GM12878 (cell line): ENCODE measurements around the gene CIDEC. TPM values are rescaled to one million over a fixed set of nuclear protein-coding genes. Genes with fewer than 3 reads are reported as not detected.
A peak's percentile ranks its signal among the peaks of the same experiment; 100 is the strongest.

Source experiments
- ATAC-seq: fragments of 200-7000 bp; cut with Tn5 transposase; 3 replicates; pipeline ENCODE4 v1.9.1; 2020; ENCODE audit warnings: mild to moderate bottlenecking, moderate library complexity
- BruUV-seq: library from RNA; stranded (reverse); fragments of 400-500 nt; replicated peaks from 2 replicates; lab custom pipeline; 2021; lab: Mats Ljungman, UMichigan
- CTCF ChIA-PET: fragments of 300-600 bp; sonication (Branson Sonifier 250); formaldehyde crosslinking; extraction: SDS; loops from one replicate; lab custom pipeline; 2021; ENCODE audit warnings: inconsistent platforms; lab: Yijun Ruan, JAX
- POLR2A ChIA-PET: fragments of 350-600 bp; formaldehyde crosslinking; extraction: SDS; loops from one replicate; lab custom pipeline; 2021; ENCODE audit warnings: inconsistent platforms; lab: Charles Lee
- RAD21 ChIA-PET: fragments of 300-600 bp; sonication (Branson Sonifier 250); formaldehyde crosslinking; loops from one replicate; lab custom pipeline; 2023; ENCODE audit warnings: antibody characterized with exemption; ENCODE audit not compliant: unreplicated experiment; lab: Charles Lee
- SMC1A ChIA-PET: fragments of 300-600 bp; sonication (Branson Sonifier 250); formaldehyde crosslinking; loops from one replicate; lab custom pipeline; 2023; ENCODE audit not compliant: unreplicated experiment, uncharacterized antibody; lab: Charles Lee
- DNase-seq: peaks from one replicate; pipeline ENCODE4 v3.0.0-alpha.2; 2011; ENCODE audit warnings: low read depth, low spot score
- FAIRE-seq: peaks from 3 replicates; lab custom pipeline; 2011; peaks lifted over from hg19 to GRCh38; lab: Jason Lieb, UNC
- H2AFZ ChIP-seq: 2 replicates; pipeline ENCODE4 v1.6.0; 2011; ENCODE audit warnings: low read depth, low read length, control low read depth; ENCODE audit not compliant: control insufficient read depth
- H3K27ac ChIP-seq: 2 replicates; pipeline ENCODE4 v1.5.1; 2011; ENCODE audit warnings: control low read depth; ENCODE audit not compliant: control insufficient read depth, insufficient read depth
- H3K27me3 ChIP-seq, 2 experiments: replicated peaks in 1 of 2; 2 replicates each; pipeline versions ENCODE4 v1.6.0 to v1.6.1; 2011; ENCODE audit warnings: low read length in 1 of 2; ENCODE audit not compliant: control insufficient read depth in 2 of 2, insufficient read depth in 2 of 2
- H3K36me3 ChIP-seq, 2 experiments: 2 replicates each; pipeline ENCODE4 v1.5.1; 2011; ENCODE audit warnings: low read length in 1 of 2; ENCODE audit not compliant: control insufficient read depth in 2 of 2, insufficient read depth in 2 of 2
- H3K4me1 ChIP-seq: 2 replicates; pipeline ENCODE4 v1.6.1; 2011; ENCODE audit warnings: mild to moderate bottlenecking, low read length, moderate library complexity, mixed read lengths; ENCODE audit not compliant: control insufficient read depth, insufficient read depth
- H3K4me2 ChIP-seq: 2 replicates; pipeline ENCODE4 v1.6.0; 2011; ENCODE audit warnings: control low read depth; ENCODE audit not compliant: control insufficient read depth, insufficient read depth
- H3K4me3 ChIP-seq: fragments of 200-600 bp; sonication (generic); 2 replicates; pipeline ENCODE4 v1.5.1; 2016
- H3K79me2 ChIP-seq: 2 replicates; pipeline ENCODE4 v1.6.0; 2011; ENCODE audit warnings: low read length; ENCODE audit not compliant: control insufficient read depth, insufficient read depth
- H3K9ac ChIP-seq: 2 replicates; pipeline ENCODE4 v1.8.0; 2011; ENCODE audit warnings: low read length, control low read depth, mixed read lengths; ENCODE audit not compliant: control insufficient read depth, insufficient read depth
- H3K9me3 ChIP-seq: replicated peaks from 3 replicates; pipeline ENCODE4 v1.5.1; 2011; ENCODE audit warnings: mild to moderate bottlenecking, low read length; ENCODE audit not compliant: control insufficient read depth, insufficient read depth
- H4K20me1 ChIP-seq: 2 replicates; pipeline ENCODE4 v1.6.0; 2011; ENCODE audit not compliant: control insufficient read depth, insufficient read depth
- ATF2 ChIP-seq: IDR thresholded peaks from 2 replicates; pipeline ENCODE4 v1.6.1; 2012; ENCODE audit warnings: low read length, inconsistent platforms
- ATF7 ChIP-seq: fragments of 450-650 bp; IDR thresholded peaks from 2 replicates; pipeline ENCODE4 v1.6.1; 2016; ENCODE audit warnings: low read depth, mild to moderate bottlenecking
- CREM ChIP-seq: IDR thresholded peaks from 2 replicates; pipeline ENCODE4 v1.6.1; 2014; ENCODE audit warnings: antibody characterized with exemption, low read depth
- MEF2A ChIP-seq: IDR thresholded peaks from 2 replicates; pipeline ENCODE4 v1.6.1; 2011; ENCODE audit warnings: low read depth, mild to moderate bottlenecking, low read length, moderate library complexity; ENCODE audit not compliant: insufficient read depth
- NBN ChIP-seq: fragments of 450-650 bp; IDR thresholded peaks from 2 replicates; pipeline ENCODE4 v1.6.1; 2016
- PML ChIP-seq: IDR thresholded peaks from 2 replicates; pipeline ENCODE4 v1.6.1; 2012; ENCODE audit warnings: low read length, inconsistent platforms
- SIN3A ChIP-seq: IDR thresholded peaks from 2 replicates; pipeline ENCODE4 v1.6.1; 2012; ENCODE audit warnings: low read depth, low read length, improper control_type of control experiment
- TCF12 ChIP-seq: IDR thresholded peaks from 2 replicates; pipeline ENCODE4 v1.6.1; 2011; ENCODE audit warnings: low read depth, mild to moderate bottlenecking, low read length
- ZBTB4 ChIP-seq: fragments of 450-650 bp; formaldehyde crosslinking; IDR thresholded peaks from 2 replicates; pipeline ENCODE4 v1.4.0; 2022; ENCODE audit warnings: mild to moderate bottlenecking, moderate library complexity
- ZNF622 ChIP-seq: fragments of 450-650 bp; IDR thresholded peaks from 2 replicates; pipeline ENCODE4 v1.6.1; 2017; ENCODE audit warnings: mild to moderate bottlenecking, inconsistent platforms
- WGBS: methylation state at CpG from one replicate; pipeline ENCODE4 v1.1.6; 2016; ENCODE audit warnings: low lambda C conversion rate; ENCODE audit not compliant: insufficient replicate concordance, insufficient coverage; ENCODE audit errors: missing lambda C conversion rate; 5-methylcytosine and 5-hydroxymethylcytosine counted together
- in situ Hi-C: fragments of 300-500 bp; cut with MboI; formaldehyde crosslinking; loops from 9 replicates; pipeline ENCODE4 v1.14.3; 2018; ENCODE audit warnings: mixed read lengths
- intact Hi-C: fragments of 100-400 bp; cut with micrococcal nuclease; formaldehyde crosslinking; loops from one replicate; pipeline ENCODE4 v1.14.2; 2022; ENCODE audit not compliant: unreplicated experiment
- polyA plus RNA-seq, 11 experiments: library from polyadenylated mRNA; depleted of rRNA in 4 of 11; unstranded in 6 of 11; stranded (reverse) in 5 of 11; fragments of >200 nt; fragmentation: Nextera tagmentation in 4 of 11; fragmentation: Illumina TruSeq in 1 of 11; extraction: Ambion mirVana in 4 of 11; extraction: Trizol in 1 of 11; gene quantifications; 1 replicate in 1 of 11; 2 replicates in 10 of 11; pipeline versions ENCODE4 v1.2.1 to v1.2.3, GENCODE V29; 2011 to 2016; ENCODE audit warnings: inconsistent platforms in 2 of 11, missing spikeins in 2 of 11, low read depth in 1 of 11
- total RNA-seq, 4 experiments: library from RNA; depleted of rRNA in 3 of 4; stranded (reverse); fragments of >200 nt in 3 of 4; fragmentation: Illumina TruSeq in 1 of 4; extraction: Trizol in 1 of 4; gene quantifications; 2 replicates each; pipeline versions ENCODE4 v1.2.1 to v1.2.3, GENCODE V29; 2013 to 2021
- TF ChIP-seq, protein P1 (sequence below): IDR thresholded peaks from 2 replicates; pipeline ENCODE4 v1.6.1; 2011; ENCODE audit warnings: borderline replicate concordance, low read depth, mild to moderate bottlenecking, moderate library complexity, mixed read lengths, low read length; ENCODE audit not compliant: insufficient read depth; ENCODE audit errors: extremely low read length
- TF ChIP-seq, protein P2 (sequence below): fragments of 450-650 bp; IDR thresholded peaks from 2 replicates; pipeline ENCODE4 v1.6.1; 2017; ENCODE audit warnings: mild to moderate bottlenecking, moderate library complexity

The CIDEC gene
- total and polyA plus RNA-seq, 10 of the 15 experiments (the other 5 are each of a cell fraction or from before 2014, with no cell fraction given) = 0.10 to 0.49 TPM; not detected in 8

- peaks cover 10% of the 10 kb centered on the region for H3K4me1 ChIP-seq
- ChIA-PET POLR2A (interaction anchor here (1.1 kb wide), 1 partner anchor 19 kb away, joined by 3 read pairs; no protein-coding TSS in a partner anchor), SMC1A (no interaction called here), CTCF (interaction anchor here (1.0 to 4.4 kb wide), 2 partner anchors 16 to 28 kb away, joined by 3 to 31 read pairs; partner anchors contain the start of gene CRELD1), RAD21 (no interaction called here)
- H3K9me3 ChIP-seq = no peaks in the 10 kb centered on the region
- peak within 1 kb of the TSS; percentile 98 for H3K4me2 ChIP-seq
- WGBS = 23% methylated on average over 19 of the region's 19 CpGs
- no peak within 1 kb of the TSS; the same call in 1 of the 2 replicates for H3K9ac ChIP-seq
- BruUV-seq = no TSS peak
- no peak for FAIRE-seq
- H3K4me3 ChIP-seq = peak within 1 kb of the TSS; percentile 54
- intact Hi-C loops = no loop called here
- no peaks in the 10 kb centered on the region for H3K79me2 ChIP-seq
- H2AFZ ChIP-seq = peak within 1 kb of the TSS; percentile 81
- no peak within 1 kb of the TSS for H3K27ac ChIP-seq
- peak; percentile 35 for ATAC-seq
- H3K36me3 ChIP-seq = no peaks in the 10 kb centered on the region
- H4K20me1 ChIP-seq = no peaks in the 10 kb centered on the region
- DNase-seq = no peak
- peaks cover 0 to 2% of the 10 kb centered on the region in 2 experiments; a peak in 1 of 4 replicates for H3K27me3 ChIP-seq
- in situ Hi-C loops = no loop called here
- TF ChIP-seq ATF7 = no peak
- TF ChIP-seq, protein P1, sequence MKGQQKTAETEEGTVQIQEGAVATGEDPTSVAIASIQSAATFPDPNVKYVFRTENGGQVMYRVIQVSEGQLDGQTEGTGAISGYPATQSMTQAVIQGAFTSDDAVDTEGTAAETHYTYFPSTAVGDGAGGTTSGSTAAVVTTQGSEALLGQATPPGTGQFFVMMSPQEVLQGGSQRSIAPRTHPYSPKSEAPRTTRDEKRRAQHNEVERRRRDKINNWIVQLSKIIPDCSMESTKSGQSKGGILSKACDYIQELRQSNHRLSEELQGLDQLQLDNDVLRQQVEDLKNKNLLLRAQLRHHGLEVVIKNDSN = no peak
- no peak for TF ChIP-seq MEF2A
- no peak for TF ChIP-seq ATF2
- TF ChIP-seq CREM = no peak
- TF ChIP-seq TCF12 = no peak
- no peak for TF ChIP-seq ZBTB4 (CRISPR knock-in tag)
- TF ChIP-seq, protein P2, sequence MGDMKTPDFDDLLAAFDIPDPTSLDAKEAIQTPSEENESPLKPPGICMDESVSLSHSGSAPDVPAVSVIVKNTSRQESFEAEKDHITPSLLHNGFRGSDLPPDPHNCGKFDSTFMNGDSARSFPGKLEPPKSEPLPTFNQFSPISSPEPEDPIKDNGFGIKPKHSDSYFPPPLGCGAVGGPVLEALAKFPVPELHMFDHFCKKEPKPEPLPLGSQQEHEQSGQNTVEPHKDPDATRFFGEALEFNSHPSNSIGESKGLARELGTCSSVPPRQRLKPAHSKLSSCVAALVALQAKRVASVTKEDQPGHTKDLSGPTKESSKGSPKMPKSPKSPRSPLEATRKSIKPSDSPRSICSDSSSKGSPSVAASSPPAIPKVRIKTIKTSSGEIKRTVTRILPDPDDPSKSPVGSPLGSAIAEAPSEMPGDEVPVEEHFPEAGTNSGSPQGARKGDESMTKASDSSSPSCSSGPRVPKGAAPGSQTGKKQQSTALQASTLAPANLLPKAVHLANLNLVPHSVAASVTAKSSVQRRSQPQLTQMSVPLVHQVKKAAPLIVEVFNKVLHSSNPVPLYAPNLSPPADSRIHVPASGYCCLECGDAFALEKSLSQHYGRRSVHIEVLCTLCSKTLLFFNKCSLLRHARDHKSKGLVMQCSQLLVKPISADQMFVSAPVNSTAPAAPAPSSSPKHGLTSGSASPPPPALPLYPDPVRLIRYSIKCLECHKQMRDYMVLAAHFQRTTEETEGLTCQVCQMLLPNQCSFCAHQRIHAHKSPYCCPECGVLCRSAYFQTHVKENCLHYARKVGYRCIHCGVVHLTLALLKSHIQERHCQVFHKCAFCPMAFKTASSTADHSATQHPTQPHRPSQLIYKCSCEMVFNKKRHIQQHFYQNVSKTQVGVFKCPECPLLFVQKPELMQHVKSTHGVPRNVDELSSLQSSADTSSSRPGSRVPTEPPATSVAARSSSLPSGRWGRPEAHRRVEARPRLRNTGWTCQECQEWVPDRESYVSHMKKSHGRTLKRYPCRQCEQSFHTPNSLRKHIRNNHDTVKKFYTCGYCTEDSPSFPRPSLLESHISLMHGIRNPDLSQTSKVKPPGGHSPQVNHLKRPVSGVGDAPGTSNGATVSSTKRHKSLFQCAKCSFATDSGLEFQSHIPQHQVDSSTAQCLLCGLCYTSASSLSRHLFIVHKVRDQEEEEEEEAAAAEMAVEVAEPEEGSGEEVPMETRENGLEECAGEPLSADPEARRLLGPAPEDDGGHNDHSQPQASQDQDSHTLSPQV = no peak
- TF ChIP-seq ZNF622 = no peak
- no peak for TF ChIP-seq NBN
- TF ChIP-seq PML = no peak
- TF ChIP-seq SIN3A = no peak
Observed at GRCh38 chr3:9916734-9917680, 37.0 kb upstream of the CIDEC start, which contains the start of gene IL17RC. Gene IL17RC, plus strand, starts transcription at chr3:9917098. Its CDS starts 218 bp downstream, at chr3:9917316.
